T follicular helper cell (primary cell): Measurements from ENCODE around the gene GSDME.
"Not testable (repeated sequence)": the region's sequence is repeated elsewhere in the genome, so short reads cannot be mapped to it uniquely, and the experiment has no call there.

Experiments used
- DNase-seq: peaks from one replicate; pipeline ENCODE4 v3.0.0-alpha.2; 2020; ENCODE audit warnings: low read depth
- total RNA-seq, 2 experiments: gene quantifications; one replicate each; lab custom pipeline; 2026; lab: John Stamatoyannopoulos, UW

GSDME gene
- total RNA-seq = 1.6 to 2.6 reads per million in 2 experiments

DNA sequence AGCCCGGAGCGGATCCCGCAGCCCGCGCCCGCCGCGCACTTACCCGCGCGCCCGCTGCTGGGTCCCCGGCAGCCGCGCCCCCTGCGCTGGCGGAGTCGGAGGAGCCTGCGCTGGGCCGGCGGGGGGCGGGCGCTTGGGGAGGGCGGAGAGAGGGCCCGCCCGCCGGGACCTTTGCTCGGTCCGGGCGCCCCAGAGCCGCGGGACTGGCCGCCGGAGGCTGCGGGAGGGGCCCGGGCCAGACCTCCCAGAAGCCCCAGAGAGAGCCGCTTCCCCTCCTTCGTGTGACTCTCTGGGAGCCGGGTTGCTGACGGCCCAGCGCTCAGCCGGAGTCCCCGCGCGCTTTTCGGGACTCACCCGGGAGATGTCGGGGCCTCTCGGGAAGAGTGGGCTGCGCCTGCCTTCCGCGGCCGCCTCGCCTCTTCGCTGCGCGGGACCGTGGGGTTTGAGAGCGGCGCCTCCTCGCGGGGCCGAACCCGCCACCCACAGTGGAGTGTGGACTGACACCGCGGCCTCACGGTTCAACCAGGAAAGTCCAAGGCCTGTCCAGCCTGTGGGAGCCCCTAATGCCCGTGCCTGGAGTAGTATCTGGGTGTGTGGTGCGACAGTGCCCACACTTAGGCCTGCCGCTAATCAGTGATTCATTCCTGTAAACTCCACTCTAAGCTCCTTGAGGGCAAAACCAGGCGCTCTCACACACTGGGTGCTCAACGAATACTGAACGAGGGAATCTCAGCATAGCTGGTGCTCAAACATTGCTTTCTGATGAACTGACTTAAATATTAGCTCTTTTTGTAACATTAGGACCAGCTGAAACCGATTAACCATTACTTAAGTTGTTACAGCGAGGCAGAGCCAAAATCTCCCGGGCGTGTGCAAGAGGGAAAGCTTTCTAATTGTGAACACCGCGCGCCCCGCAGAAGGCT is at the start of gene GSDME:
Gene GSDME (minus strand): TSS at position 112 of the 923 bp plus-strand sequence. CDS start 7,690 bp downstream, outside the sequence.
- no peak for DNase-seq

GRCh38 chr7:24802300-24802699 is 45.0 kb upstream of the GSDME start:
- DNase-seq = no peak

GRCh38 chr7:24801883-24802282 is 44.6 kb upstream of the GSDME start:
- DNase-seq = no peak

DNA sequence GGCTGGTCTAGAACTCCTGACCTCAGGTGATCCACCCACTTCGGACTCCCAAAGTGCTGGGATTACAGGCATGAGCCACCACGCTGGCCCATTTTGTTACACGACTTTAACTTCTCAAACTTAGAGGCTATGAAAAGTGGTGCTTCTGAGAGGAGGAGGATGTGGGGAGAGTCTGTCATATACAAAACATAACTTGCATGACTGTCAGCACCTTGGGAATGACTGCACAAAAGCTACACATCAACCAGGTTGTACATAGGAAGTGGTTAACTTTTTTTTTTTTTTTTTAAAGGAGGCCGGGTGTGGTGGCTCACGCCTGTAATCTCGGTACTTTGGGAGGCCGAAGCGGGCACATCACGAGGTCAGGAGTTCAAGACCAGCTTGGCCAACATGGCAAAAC is 43.4 kb upstream of the GSDME start:
- no peak for DNase-seq

DNA sequence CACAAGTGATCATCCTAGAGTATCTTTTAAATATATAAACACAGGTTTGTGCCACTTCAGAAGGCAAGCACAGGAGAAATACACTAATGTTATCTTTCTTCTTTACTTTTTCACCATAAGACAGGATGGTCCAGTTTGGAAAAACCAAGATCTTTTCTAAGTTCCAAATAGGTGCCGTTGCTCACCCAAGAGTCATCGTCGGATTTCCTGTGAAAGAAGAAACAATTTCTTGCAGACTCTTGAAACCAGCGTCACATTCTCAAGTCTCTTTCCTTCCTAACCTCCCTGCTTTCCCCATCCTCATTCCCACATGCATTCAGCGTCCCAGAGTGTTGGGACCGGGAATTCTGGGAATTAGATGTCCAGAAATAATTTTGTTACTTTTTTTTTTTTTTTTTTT is 42.8 kb upstream of the GSDME start:
- DNase-seq = no peak

DNA sequence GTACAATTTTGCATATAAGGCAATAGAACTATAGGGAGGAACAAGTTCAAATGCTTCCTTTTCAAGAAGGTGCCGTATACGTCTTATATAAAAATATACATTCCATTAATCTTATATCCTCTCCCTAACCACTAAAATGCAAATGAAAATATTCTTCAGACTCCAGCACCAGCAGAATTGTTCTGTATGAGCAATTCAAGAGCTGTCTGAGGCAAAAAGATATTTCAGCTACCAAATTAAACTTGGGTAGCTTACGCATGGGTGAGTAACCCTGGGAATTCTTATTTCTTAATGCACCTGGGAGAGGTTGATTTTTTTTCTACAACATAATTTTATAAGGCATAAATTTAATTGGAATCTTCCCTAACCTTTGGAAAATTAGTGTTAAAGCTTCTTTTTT is 42.2 kb upstream of the GSDME start:
- no peak for DNase-seq

DNA sequence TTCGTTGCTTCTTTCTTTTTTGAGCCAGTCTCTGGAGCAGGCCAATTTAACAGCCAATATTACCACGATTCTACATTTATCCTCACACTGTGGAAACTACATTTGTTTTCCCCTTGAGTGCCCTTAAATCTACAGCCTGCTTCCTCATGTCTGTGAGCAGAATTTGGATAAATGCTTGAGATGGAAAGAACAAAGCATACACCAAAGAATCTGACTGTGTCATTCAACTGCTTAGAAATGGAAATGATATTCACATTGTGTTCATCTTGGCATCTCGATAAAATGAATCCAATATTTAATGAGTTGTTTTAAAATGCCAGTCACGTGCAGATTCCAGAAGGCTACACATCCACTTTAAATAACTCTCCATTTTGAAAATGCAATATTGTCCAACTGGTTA is 41.0 kb upstream of the GSDME start:
- DNase-seq = no peak

DNA sequence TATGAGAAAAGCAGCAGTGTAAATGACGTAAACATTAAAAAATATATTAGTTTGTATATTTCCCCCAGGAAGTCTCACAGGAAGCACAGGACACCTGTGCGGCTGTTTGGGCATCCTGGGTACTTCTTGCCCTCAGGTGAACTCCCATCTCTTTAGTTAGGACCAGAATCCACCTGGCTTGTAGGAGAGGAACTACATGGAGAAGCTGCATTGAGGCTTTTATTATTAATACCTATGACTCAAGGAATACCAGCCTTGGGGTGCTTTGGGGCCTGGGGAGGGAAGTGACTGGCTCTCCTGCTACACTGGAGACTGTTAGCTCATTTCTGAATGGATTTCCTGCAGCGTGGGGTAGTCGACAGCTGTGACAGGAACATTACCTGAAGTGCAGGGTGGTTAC is 40.0 kb upstream of the GSDME start:
- DNase-seq = no peak

- no peak for DNase-seq
These were observed 38.1 kb upstream of the GSDME start for GRCh38 chr7:24795407-24795767.

DNA sequence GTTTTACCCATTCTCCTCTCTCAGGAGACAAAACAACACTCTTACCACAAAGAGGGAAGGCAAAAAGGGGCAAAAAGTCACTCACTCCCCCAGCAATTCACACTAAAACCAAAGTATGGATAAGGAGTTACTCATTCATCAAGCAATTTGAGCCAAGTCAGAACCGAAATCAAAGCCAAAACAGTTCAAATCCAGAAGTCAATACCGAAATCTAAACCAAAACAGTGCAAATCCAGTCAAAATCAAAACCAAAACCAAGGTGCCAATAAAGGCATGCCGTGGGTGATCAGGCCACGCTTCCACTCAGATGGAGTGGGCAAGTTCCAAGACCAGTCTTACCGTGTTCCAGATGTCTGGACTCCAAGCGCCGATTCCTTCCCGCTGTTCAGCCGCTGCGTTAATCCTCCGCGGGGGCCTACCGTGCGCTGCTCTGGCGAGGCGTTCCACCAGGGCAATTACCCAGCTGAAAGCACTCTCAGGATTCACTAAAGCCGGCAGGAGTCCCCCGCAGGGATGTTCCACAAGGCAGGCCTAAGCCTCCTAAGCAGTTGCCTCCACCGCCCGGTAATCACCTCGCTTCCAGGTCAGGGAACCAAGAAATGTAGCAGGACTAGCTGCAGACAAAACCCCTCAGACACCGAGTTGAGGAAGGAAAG is 37.6 kb upstream of the GSDME start:
- not testable (repeated sequence) for DNase-seq

GRCh38 chr7:24793982-24794648 is 36.9 kb upstream of the GSDME start:
- DNase-seq = no peak

- DNase-seq = no peak
These were observed 31.8 kb upstream of the GSDME start for GRCh38 chr7:24788961-24789576.

DNA sequence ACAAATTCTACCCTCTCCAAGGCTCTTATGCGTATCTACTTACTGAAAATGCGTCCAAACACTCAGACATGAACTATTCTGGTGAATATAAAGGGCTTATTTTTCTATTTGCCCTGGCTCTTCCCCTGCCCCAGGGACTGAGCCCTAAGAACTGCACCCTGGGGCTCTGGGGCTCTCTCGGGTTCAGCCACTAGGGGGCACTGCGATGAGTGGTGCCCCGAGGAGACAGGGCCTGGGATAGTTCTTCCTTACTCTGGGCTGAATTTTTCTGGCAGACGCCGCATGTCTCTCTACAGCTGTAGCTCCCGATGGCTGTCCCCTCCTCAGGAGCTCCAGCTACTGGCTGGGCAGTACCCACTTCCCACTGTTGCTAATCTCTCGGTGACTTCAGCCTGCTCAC is 30.8 kb upstream of the GSDME start:
- DNase-seq = no peak

GRCh38 chr7:24786941-24787340 is 29.7 kb upstream of the GSDME start:
- no peak for DNase-seq

DNA sequence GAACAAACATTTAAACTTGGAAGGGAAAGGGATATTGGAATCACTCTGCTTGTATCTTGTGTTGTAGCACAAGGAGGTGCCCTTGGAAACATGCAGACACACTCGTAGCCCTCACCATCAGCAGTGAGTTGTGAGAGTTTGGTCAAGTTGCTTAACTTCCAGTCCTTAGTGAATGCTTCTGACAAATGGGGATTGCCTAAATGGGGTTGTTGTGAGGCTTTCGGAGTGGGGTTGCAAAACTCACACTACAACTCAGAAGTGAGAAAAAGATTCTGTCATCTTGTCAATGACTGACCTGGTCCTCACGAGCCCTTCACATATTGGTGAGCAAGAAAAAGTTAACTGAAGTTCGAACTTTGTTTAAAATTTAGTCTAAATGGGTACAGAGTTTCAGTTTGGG is 29.0 kb upstream of the GSDME start:
- DNase-seq = no peak

GRCh38 chr7:24784277-24784676 is 27.0 kb upstream of the GSDME start:
- no peak for DNase-seq

DNA sequence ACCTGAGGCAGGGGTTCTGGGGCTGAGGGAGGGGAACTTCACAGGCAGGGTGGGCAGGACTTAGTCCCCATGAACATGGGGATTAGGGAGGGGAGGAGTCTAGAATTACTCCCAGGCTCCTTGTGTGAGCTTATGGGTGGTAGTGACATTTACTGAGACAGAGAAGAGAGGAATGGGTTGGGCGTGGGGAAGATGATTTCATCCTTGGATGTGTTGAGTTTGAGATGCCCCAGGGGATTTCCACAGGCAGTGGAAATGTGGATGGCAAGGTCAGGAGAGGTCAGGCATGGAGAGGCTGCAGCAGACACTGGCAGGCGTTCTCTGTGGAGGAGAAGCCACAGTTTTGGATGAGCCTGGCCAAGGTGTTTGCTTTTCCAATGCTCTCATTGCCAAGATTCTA is 26.4 kb upstream of the GSDME start:
- DNase-seq = no peak

DNA sequence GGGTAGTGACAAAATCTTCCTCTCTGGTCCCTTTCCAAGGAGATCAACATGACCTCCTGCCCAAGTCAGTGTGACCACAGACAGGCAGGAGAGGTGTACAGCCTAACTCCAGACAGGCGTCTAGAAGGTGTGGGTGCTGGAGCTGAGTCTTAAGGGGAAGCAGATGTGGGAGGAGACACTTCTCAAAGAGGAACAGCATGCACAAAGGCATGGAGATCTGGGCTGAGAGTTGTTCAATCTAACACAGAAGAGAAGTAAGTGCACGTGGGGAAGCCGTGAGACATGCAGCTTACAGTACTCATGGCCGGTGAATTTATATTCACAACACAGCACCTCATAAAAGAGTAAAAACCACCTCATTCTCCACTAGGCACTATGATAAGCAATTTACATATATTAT is 23.8 kb upstream of the GSDME start:
- DNase-seq = no peak

GRCh38 chr7:24779283-24779655 is 22.0 kb upstream of the GSDME start:
- DNase-seq = no peak

- no peak for DNase-seq
These were observed 21.4 kb upstream of the GSDME start for GRCh38 chr7:24778543-24779282.

DNA sequence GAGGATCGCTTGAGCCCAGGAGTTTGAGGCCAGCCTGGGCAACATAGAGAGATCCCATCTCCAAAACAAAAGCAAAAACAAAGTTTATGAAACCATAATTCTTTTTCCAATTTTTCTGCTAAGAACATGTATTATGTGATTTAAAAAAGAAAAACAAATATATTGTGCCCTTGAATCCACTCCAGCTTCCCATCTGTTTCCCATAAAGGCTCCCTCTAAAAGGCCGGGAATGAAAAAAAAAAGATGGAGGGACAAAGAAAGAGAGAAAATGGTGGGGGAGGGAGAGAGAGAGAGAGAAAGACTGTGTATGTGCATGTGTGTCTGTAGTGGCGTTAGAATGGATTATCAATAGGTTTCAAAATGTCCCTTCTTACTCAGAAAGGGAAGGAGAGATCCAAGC is 20.5 kb upstream of the GSDME start:
- DNase-seq = no peak

GRCh38 chr7:24773646-24774045 is 16.4 kb upstream of the GSDME start:
- no peak for DNase-seq
